SK-N-SH treated with all-trans-retinoic acid at 6 μM for 48 hours (cell line): ENCODE data around the gene BTBD3.

Experiments used
- ISL1 ChIP-seq: fragments of 250-450 bp; sonication (Bioruptor Pico); IDR thresholded peaks from 2 replicates; pipeline ENCODE4 v2.1.2; 2022; ENCODE audit warnings: mild to moderate bottlenecking, moderate library complexity
- OSR1 ChIP-seq: fragments of 250-450 bp; sonication (Bioruptor Pico); IDR thresholded peaks from 2 replicates; pipeline ENCODE4 v1.8.0; 2022; ENCODE audit warnings: moderate library complexity, mild to moderate bottlenecking, inconsistent platforms
- PATZ1 ChIP-seq: fragments of 250-450 bp; sonication (Bioruptor Pico); IDR thresholded peaks from 2 replicates; pipeline ENCODE4 v1.8.0; 2020; ENCODE audit warnings: mild to moderate bottlenecking, moderate library complexity, borderline replicate concordance
- PPARA ChIP-seq: fragments of 250-450 bp; sonication (Bioruptor Pico); IDR thresholded peaks from 2 replicates; pipeline ENCODE4 v1.5.0; 2020; ENCODE audit warnings: mild to moderate bottlenecking, borderline replicate concordance
- TSHZ2 ChIP-seq: fragments of 250-450 bp; sonication (Bioruptor Pico); IDR thresholded peaks from 2 replicates; pipeline ENCODE4 v1.5.0; 2020; ENCODE audit warnings: mild to moderate bottlenecking, moderate library complexity
- ZFP3 ChIP-seq: fragments of 250-450 bp; sonication (Bioruptor Pico); IDR thresholded peaks from 2 replicates; pipeline ENCODE4 v1.5.0; 2020; ENCODE audit warnings: mild to moderate bottlenecking, moderate library complexity
- ZFP30 ChIP-seq: fragments of 450-650 bp; formaldehyde crosslinking; IDR thresholded peaks from 2 replicates; pipeline ENCODE4 v1.5.0; 2022; ENCODE audit warnings: mild to moderate bottlenecking, moderate library complexity
- ZNF565 ChIP-seq: fragments of 450-650 bp; formaldehyde crosslinking; conservative IDR thresholded peaks from 2 replicates; pipeline ENCODE4 v1.5.0; 2020; ENCODE audit warnings: low read depth, mild to moderate bottlenecking, moderate library complexity
- ZNF70 ChIP-seq: fragments of 450-650 bp; formaldehyde crosslinking; IDR thresholded peaks from 2 replicates; pipeline ENCODE4 v1.5.0; 2020; ENCODE audit warnings: mild to moderate bottlenecking, moderate library complexity
- ZNF8 ChIP-seq: fragments of 450-650 bp; formaldehyde crosslinking; IDR thresholded peaks from 2 replicates; pipeline ENCODE4 v1.5.0; 2020; ENCODE audit warnings: mild to moderate bottlenecking, moderate library complexity

- TF ChIP-seq ZFP30 (CRISPR knock-in tag), result no peak
- no peak for TF ChIP-seq ISL1 (CRISPR knock-in tag)
- TF ChIP-seq OSR1 (CRISPR knock-in tag), result no peak
- no peak for TF ChIP-seq ZNF70 (CRISPR knock-in tag)
- no peak for TF ChIP-seq PATZ1 (CRISPR knock-in tag)
- no peak for TF ChIP-seq PPARA
- TF ChIP-seq TSHZ2, result no peak
- no peak for TF ChIP-seq ZFP3 (CRISPR knock-in tag)
- no peak for TF ChIP-seq ZNF8 (CRISPR knock-in tag)
- TF ChIP-seq ZNF565 (CRISPR knock-in tag), result no peak
Measured at GRCh38 chr20:11952639-11953038, 34.9 kb downstream of the BTBD3 start.
